ENCODE measurements around the gene ATP8A2. TPM values are rescaled to one million over a fixed set of nuclear protein-coding genes. Genes with fewer than 3 reads are reported as not detected.

Gene ATP8A2
- total RNA-seq, 4 donors from 2014 or later: 0.20 to 1.1 (median 0.59) TPM

DNA sequence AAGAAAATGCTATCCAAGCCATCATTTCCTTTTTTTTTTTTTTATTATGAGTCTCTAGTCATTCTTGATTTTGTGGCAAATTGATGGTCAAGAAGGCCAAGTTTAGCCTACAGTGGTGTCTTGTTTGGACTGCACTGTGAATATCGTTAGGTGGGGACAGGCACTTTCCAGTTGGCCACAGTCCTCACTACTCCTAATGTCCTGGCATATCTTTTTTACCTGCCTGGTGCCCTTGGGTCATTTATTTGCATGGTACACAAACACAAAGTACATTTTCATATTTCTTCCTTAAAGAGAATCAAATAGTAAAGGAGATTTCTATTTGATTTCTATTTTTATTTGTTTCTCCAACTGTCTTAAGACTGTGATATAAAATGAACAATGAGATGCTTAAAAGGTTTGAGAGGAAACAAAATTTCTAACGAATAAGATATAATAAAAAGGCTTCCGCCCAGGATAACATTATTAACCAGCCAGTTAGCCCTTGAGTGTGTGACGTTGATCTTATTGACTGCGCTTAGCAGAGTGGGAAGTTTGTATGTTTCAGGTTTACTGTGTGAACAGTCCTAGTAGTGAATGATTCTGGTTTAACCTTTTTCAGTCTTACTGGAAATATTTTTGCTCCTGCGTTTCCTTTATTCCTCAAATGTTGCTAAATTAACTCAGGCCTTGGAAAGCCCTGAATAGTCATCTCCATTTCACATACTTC, 312.0 kb downstream of the ATP8A2 start:
- Histone ChIP-seq H3K4me3 (no peak overlapping the region), H3K27ac (no peak overlapping the region), H3K9me3 (no peaks in the 10 kb centered on the region), H3K36me3 (no peaks in the 10 kb centered on the region), H3K27me3 (no peaks in the 10 kb centered on the region), H3K4me1 (peaks cover 0 to 16% (median 4%) of the 10 kb centered on the region in 4 donors)
- DNase-seq: no peak
- TF ChIP-seq POLR2AphosphoS5 (IDR thresholded peaks at IDR 0.05) (no peak), POLR2A (IDR thresholded peaks at IDR 0.05) (no peak), EP300 (IDR thresholded peaks at IDR 0.05; ENCODE audit: low read depth) (no peak)
- TF ChIP-seq, protein P1, sequence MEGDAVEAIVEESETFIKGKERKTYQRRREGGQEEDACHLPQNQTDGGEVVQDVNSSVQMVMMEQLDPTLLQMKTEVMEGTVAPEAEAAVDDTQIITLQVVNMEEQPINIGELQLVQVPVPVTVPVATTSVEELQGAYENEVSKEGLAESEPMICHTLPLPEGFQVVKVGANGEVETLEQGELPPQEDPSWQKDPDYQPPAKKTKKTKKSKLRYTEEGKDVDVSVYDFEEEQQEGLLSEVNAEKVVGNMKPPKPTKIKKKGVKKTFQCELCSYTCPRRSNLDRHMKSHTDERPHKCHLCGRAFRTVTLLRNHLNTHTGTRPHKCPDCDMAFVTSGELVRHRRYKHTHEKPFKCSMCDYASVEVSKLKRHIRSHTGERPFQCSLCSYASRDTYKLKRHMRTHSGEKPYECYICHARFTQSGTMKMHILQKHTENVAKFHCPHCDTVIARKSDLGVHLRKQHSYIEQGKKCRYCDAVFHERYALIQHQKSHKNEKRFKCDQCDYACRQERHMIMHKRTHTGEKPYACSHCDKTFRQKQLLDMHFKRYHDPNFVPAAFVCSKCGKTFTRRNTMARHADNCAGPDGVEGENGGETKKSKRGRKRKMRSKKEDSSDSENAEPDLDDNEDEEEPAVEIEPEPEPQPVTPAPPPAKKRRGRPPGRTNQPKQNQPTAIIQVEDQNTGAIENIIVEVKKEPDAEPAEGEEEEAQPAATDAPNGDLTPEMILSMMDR (IDR thresholded peaks at IDR 0.05): no peak
- in situ Hi-C loops (cut with MboI; ENCODE audit: low pct_ligation_motif_present in 1 of 4, low pct_unique_long_range_greater_than_20kb in 1 of 4, low sequenced_read_pairs in 3 of 4) (no loop called here), intact Hi-C loops (cut with DNase I; ENCODE audit: low total_unique reads) (no loop called here)
- WGBS, 2 donors (ENCODE audit: low coverage in 1 of 2): 84 to 87% methylated on average over 6 of the region's 6 CpGs

DNA sequence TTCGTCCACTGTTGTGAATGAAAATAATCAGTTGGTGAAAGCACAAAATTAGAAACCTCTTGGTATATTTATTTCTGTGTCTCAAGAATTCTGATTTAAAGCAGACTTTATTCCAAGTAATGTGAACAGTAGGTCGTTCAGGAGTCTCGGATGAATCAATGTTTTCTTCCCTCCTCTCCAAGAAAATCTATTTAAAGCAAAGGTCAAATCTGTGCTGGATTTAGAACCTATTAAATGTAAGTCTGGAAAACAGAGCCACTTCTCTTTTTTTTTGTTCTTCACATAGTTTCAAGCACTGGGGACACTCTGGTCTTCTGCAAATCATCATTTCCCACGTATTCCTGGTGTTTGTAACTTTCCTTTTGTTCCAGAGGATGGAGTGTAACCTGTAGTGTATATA, 312.7 kb downstream of the ATP8A2 start:
- Histone ChIP-seq H3K9me3 (no peaks in the 10 kb centered on the region), H3K36me3 (no peaks in the 10 kb centered on the region), H3K4me1 (peaks cover 0 to 16% (median 4%) of the 10 kb centered on the region in 4 donors), H3K27me3 (no peaks in the 10 kb centered on the region), H3K27ac (no peak overlapping the region), H3K4me3 (no peak overlapping the region)
- TF ChIP-seq POLR2A (IDR thresholded peaks at IDR 0.05): no peak
- TF ChIP-seq POLR2AphosphoS5 (IDR thresholded peaks at IDR 0.05): no peak
- in situ Hi-C loops (cut with MboI; ENCODE audit: low pct_ligation_motif_present in 1 of 4, low pct_unique_long_range_greater_than_20kb in 1 of 4, low sequenced_read_pairs in 3 of 4): no loop called here
- intact Hi-C loops (cut with DNase I; ENCODE audit: low total_unique reads): no loop called here
- WGBS, 2 donors (ENCODE audit: low coverage in 1 of 2): 66 to 73% methylated on average over 4 of the region's 4 CpGs
- DNase-seq: no peak

DNA sequence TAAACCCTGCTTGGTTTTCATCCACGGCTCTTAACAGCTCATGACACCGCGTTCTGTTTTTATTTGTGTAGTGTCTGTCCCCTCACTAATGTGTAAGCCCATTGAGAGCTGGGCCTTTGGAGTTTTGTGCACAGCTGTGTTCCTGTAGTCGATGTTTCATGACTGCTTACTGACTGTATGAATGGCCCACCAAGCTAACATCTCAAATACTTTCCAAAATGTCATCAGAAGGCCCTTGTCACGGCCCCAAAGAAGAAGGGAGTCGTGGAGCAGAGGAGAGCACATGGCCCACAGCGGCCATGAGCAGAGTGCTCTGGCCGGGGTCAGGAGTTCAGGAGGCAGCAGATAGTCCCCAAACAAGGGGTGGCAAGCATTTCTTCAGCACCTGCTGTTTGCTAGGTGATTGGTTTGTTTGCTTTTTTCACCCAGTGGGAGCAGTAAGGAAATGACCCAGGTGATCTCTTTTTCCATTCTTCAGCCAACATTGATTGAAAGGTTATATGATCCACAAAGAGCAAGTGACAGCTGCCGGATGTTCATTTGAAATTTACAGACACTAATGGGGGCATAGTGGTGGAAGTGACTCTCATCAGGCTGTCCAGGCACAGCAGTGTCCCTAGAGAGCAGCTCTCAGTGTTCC, 315.2 kb downstream of the ATP8A2 start:
- TF ChIP-seq, protein P1 (IDR thresholded peaks at IDR 0.05): no peak
- TF ChIP-seq EP300 (IDR thresholded peaks at IDR 0.05; ENCODE audit: low read depth) (no peak), POLR2AphosphoS5 (IDR thresholded peaks at IDR 0.05) (no peak), POLR2A (IDR thresholded peaks at IDR 0.05) (no peak)
- no peaks in the 10 kb centered on the region for H3K9me3 ChIP-seq
- intact Hi-C loops (cut with DNase I; ENCODE audit: low total_unique reads): no loop called here
- no peaks in the 10 kb centered on the region for H3K27me3 ChIP-seq
- in situ Hi-C loops (cut with MboI; ENCODE audit: low pct_ligation_motif_present in 1 of 4, low pct_unique_long_range_greater_than_20kb in 1 of 4, low sequenced_read_pairs in 3 of 4): no loop called here
- no peak overlapping the region for H3K4me3 ChIP-seq
- DNase-seq: no peak
- H3K36me3 ChIP-seq: no peaks in the 10 kb centered on the region
- peaks cover 0 to 16% (median 4%) of the 10 kb centered on the region in 4 donors for H3K4me1 ChIP-seq
- 40 to 82% methylated on average over 1 to 9 of the region's 9 CpGs for WGBS, 2 donors (ENCODE audit: low coverage in 1 of 2)
- H3K27ac ChIP-seq: peak overlapping the region in 2 of 4 donors; percentile 51 to 61

DNA sequence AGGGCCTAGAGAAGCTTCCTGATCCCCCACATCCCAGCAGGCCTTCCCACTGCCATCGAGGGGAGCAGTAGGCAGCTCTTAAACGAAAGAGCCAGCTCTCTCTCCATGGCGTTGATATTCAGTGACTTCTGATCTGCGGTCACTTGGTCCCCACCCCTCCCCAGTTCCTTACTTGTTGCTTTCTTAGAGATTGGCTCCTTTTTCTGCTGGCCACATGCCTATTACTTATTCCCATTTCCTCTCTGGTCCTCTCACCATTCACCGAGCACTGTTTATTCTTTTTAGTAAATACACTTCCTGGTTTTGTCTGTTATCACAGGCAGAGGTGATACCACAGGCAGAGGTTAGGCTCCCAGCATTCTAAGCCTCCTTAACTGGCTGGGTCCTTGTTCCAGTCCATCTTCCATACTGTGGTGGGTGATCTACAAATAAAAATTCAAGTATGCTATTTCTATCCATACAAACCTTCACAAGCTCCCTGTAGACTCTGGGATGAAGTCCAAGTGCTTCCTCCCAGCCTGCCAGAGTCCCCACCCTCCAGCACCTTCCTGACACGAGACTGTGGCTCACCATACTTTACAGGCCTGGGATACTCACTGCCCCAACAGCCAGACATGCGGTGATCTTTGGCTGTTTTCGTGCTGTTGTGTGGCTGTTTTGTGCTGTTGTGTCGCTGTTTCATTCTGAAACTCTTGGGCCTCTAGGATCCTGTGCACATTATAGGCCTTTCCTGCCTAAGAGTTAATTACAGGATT, 315.9 kb downstream of the ATP8A2 start:
- H3K4me3 ChIP-seq: no peak overlapping the region
- DNase-seq: peak; percentile 17

More for the DNA sequence above, 315.9 kb downstream of the ATP8A2 start:
- Histone ChIP-seq H3K27me3 (no peaks in the 10 kb centered on the region), H3K27ac (peak overlapping the region in 2 of 4 donors; percentile 51 to 61), H3K4me1 (peaks cover 0 to 16% (median 4%) of the 10 kb centered on the region in 4 donors), H3K36me3 (no peaks in the 10 kb centered on the region), H3K9me3 (no peaks in the 10 kb centered on the region)
- in situ Hi-C loops (cut with MboI; ENCODE audit: low pct_ligation_motif_present in 1 of 4, low pct_unique_long_range_greater_than_20kb in 1 of 4, low sequenced_read_pairs in 3 of 4): no loop called here
- TF ChIP-seq, protein P1 (IDR thresholded peaks at IDR 0.05): no peak
- TF ChIP-seq EP300 (IDR thresholded peaks at IDR 0.05; ENCODE audit: low read depth) (no peak), POLR2A (IDR thresholded peaks at IDR 0.05) (no peak)
- intact Hi-C loops (cut with DNase I; ENCODE audit: low total_unique reads): no loop called here
- 51 to 59% methylated on average over 5 to 8 of the region's 9 CpGs for WGBS, 2 donors (ENCODE audit: low coverage in 1 of 2)

Data from transverse colon (tissue), 4 donors.